Stomach smooth muscle (tissue), 2 donors: ENCODE results near the gene NPHP3.
A peak's percentile ranks its signal among the peaks of the same experiment; 100 is the strongest.

Source experiments
- H3K27ac ChIP-seq: one replicate; pipeline ENCODE4 v1.7.0; 2013; ENCODE audit warnings: mild to moderate bottlenecking, low read length, inconsistent platforms
- H3K27me3 ChIP-seq, 2 donors: one replicate each; pipeline ENCODE4 v1.7.0; 2013; ENCODE audit warnings: low read length in 2 of 2; ENCODE audit not compliant: insufficient read depth in 2 of 2, control insufficient read depth in 1 of 2
- H3K36me3 ChIP-seq, 2 donors: one replicate each; pipeline ENCODE4 v1.7.0; 2013; ENCODE audit warnings: low read length in 2 of 2; ENCODE audit not compliant: control insufficient read depth in 2 of 2, insufficient read depth in 2 of 2
- H3K4me1 ChIP-seq: one replicate; pipeline ENCODE4 v1.7.0; 2013; ENCODE audit warnings: low read length; ENCODE audit not compliant: control insufficient read depth, insufficient read depth
- H3K4me3 ChIP-seq, 2 donors: one replicate each; pipeline ENCODE4 v1.7.0; 2013; ENCODE audit warnings: low read length in 2 of 2
- H3K9ac ChIP-seq, 2 donors: one replicate each; pipeline ENCODE4 v1.7.0; 2013; ENCODE audit warnings: low read length in 2 of 2, mild to moderate bottlenecking in 1 of 2
- H3K9me3 ChIP-seq, 2 donors: one replicate each; pipeline ENCODE4 v1.7.0; 2013; ENCODE audit warnings: low read length in 2 of 2; ENCODE audit not compliant: control insufficient read depth in 2 of 2
- donor health status: healthy.
- donor health status: Pancreatic carcinoma.

The NPHP3 gene

GRCh38 chr3:132723024-132723950, 1.1 kb upstream of the NPHP3 start:
- H3K27me3 ChIP-seq, result no peaks in the 10 kb centered on the region
- H3K27ac ChIP-seq, result peak overlapping the region; percentile 46
- H3K4me1 ChIP-seq, result peaks cover 16% of the 10 kb centered on the region
- H3K9ac ChIP-seq, result peak overlapping the region; percentile 56 to 64
- H3K36me3 ChIP-seq, result no peaks in the 10 kb centered on the region
- H3K9me3 ChIP-seq, result no peaks in the 10 kb centered on the region
- peak overlapping the region; percentile 81 to 86 for H3K4me3 ChIP-seq

GRCh38 chr3:132721479-132722164, 587 bp downstream of the NPHP3 start:
- Histone ChIP-seq H3K9me3 (no peaks in the 10 kb centered on the region), H3K36me3 (peaks cover under 1 to 3% of the 10 kb centered on the region in 2 donors), H3K27me3 (no peaks in the 10 kb centered on the region), H3K27ac (peak overlapping the region; percentile 89), H3K9ac (peak overlapping the region; percentile 85 to 86), H3K4me1 (peaks cover 16% of the 10 kb centered on the region), H3K4me3 (peak overlapping the region; percentile 82 to 84)

GRCh38 chr3:132720228-132720627, 2.0 kb downstream of the NPHP3 start:
- H3K4me3 ChIP-seq, result peak overlapping the region; percentile 5 to 84
- H3K36me3 ChIP-seq, result peaks cover 3 to 5% of the 10 kb centered on the region in 2 donors
- H3K9ac ChIP-seq, result no peak overlapping the region
- H3K4me1 ChIP-seq, result peaks cover 16% of the 10 kb centered on the region
- H3K9me3 ChIP-seq, result no peaks in the 10 kb centered on the region
- no peak overlapping the region for H3K27ac ChIP-seq
- no peaks in the 10 kb centered on the region for H3K27me3 ChIP-seq

- Histone ChIP-seq H3K4me3 (no peak overlapping the region), H3K36me3 (peaks cover 7 to 8% of the 10 kb centered on the region in 2 donors), H3K4me1 (peaks cover 12% of the 10 kb centered on the region), H3K27me3 (no peaks in the 10 kb centered on the region), H3K9me3 (no peaks in the 10 kb centered on the region), H3K9ac (no peak overlapping the region), H3K27ac (no peak overlapping the region)
Measured at GRCh38 chr3:132716372-132716771, 5.8 kb downstream of the NPHP3 start.

GRCh38 chr3:132713977-132714727, 8.1 kb downstream of the NPHP3 start:
- Histone ChIP-seq H3K9ac (no peak overlapping the region), H3K27ac (no peak overlapping the region), H3K36me3 (peaks cover 17 to 23% of the 10 kb centered on the region in 2 donors), H3K4me3 (no peak overlapping the region), H3K27me3 (no peaks in the 10 kb centered on the region), H3K4me1 (no peaks in the 10 kb centered on the region), H3K9me3 (no peaks in the 10 kb centered on the region)

- Histone ChIP-seq H3K4me1 (no peaks in the 10 kb centered on the region), H3K27me3 (no peaks in the 10 kb centered on the region), H3K4me3 (no peak overlapping the region), H3K9ac (no peak overlapping the region), H3K36me3 (peaks cover 25 to 31% of the 10 kb centered on the region in 2 donors), H3K9me3 (no peaks in the 10 kb centered on the region), H3K27ac (no peak overlapping the region)
Measured at GRCh38 chr3:132710311-132710710, 11.9 kb downstream of the NPHP3 start.

- no peak overlapping the region for H3K4me3 ChIP-seq
- no peak overlapping the region for H3K9ac ChIP-seq
- H3K4me1 ChIP-seq, result no peaks in the 10 kb centered on the region
- no peak overlapping the region for H3K27ac ChIP-seq
- no peaks in the 10 kb centered on the region for H3K9me3 ChIP-seq
- H3K36me3 ChIP-seq, result peaks cover 26 to 29% of the 10 kb centered on the region in 2 donors
- H3K27me3 ChIP-seq, result no peaks in the 10 kb centered on the region
Measured at GRCh38 chr3:132709761-132710160, 12.4 kb downstream of the NPHP3 start.

GRCh38 chr3:132703733-132704132, 18.5 kb downstream of the NPHP3 start:
- H3K9ac ChIP-seq, result no peak overlapping the region
- no peak overlapping the region for H3K4me3 ChIP-seq
- peaks cover 39 to 42% of the 10 kb centered on the region in 2 donors for H3K36me3 ChIP-seq

GRCh38 chr3:132695422-132695821, 26.8 kb downstream of the NPHP3 start:
- no peak overlapping the region for H3K27ac ChIP-seq
- peaks cover 34 to 35% of the 10 kb centered on the region in 2 donors for H3K36me3 ChIP-seq

More at GRCh38 chr3:132703733-132704132, 18.5 kb downstream of the NPHP3 start:
- Histone ChIP-seq H3K27me3 (no peaks in the 10 kb centered on the region), H3K9me3 (no peaks in the 10 kb centered on the region), H3K27ac (no peak overlapping the region), H3K4me1 (no peaks in the 10 kb centered on the region)

GRCh38 chr3:132694991-132695390, 27.2 kb downstream of the NPHP3 start:
- Histone ChIP-seq H3K4me1 (no peaks in the 10 kb centered on the region), H3K36me3 (peaks cover 33 to 35% of the 10 kb centered on the region in 2 donors), H3K9me3 (no peaks in the 10 kb centered on the region), H3K9ac (no peak overlapping the region), H3K27me3 (no peaks in the 10 kb centered on the region), H3K4me3 (no peak overlapping the region), H3K27ac (no peak overlapping the region)

More at GRCh38 chr3:132695422-132695821, 26.8 kb downstream of the NPHP3 start:
- Histone ChIP-seq H3K4me1 (no peaks in the 10 kb centered on the region), H3K9ac (no peak overlapping the region), H3K4me3 (no peak overlapping the region), H3K9me3 (no peaks in the 10 kb centered on the region), H3K27me3 (no peaks in the 10 kb centered on the region)
